Measurements from ENCODE around the gene ARVCF. TPM values are rescaled to one million over a fixed set of nuclear protein-coding genes. Genes with fewer than 3 reads are reported as not detected.

ARVCF gene
- total and polyA plus RNA-seq, 9 of the 15 experiments (the other 6 are each of a cell fraction or from before 2014, with no cell fraction given), result 0.03 to 97.4 (median 15.6) TPM

GRCh38 chr22:20009582-20010306 lies 6.9 kb downstream of the ARVCF start (continued):
- TF ChIP-seq ZNF398 (CRISPR knock-in tag; IDR thresholded peaks at IDR 0.05) (no peak), ZNF449 (CRISPR knock-in tag; IDR thresholded peaks at IDR 0.05) (no peak), OTX1 (CRISPR knock-in tag; IDR thresholded peaks at IDR 0.05) (no peak), ARID2 (IDR thresholded peaks at IDR 0.05) (no peak), RHOXF2B (CRISPR knock-in tag; conservative IDR thresholded peaks at IDR 0.05) (no peak), SAFB2 (IDR thresholded peaks at IDR 0.05; ENCODE audit: borderline replicate concordance, low read depth, low read length, severe bottlenecking) (no peak), MYNN (IDR thresholded peaks at IDR 0.05) (no peak), MYNN (CRISPR knock-in tag; IDR thresholded peaks at IDR 0.05) (no peak), EZH2 (IDR thresholded peaks at IDR 0.05; ENCODE audit: borderline replicate concordance, low read depth, low read length) (no peak), YBX1 (IDR thresholded peaks at IDR 0.05) (no peak), CBX5 (IDR thresholded peaks at IDR 0.05; ENCODE audit: borderline replicate concordance, low read depth) (no peak), CHAMP1 (IDR thresholded peaks at IDR 0.05) (no peak), E2F1 (CRISPR knock-in tag; IDR thresholded peaks at IDR 0.05) (peak; percentile 42), L3MBTL2 (IDR thresholded peaks at IDR 0.05) (no peak), DIDO1 (tag; IDR thresholded peaks at IDR 0.05; ENCODE audit: low read depth) (0 out of 2 replicates have a peak, but pooled peaks have one; percentile 18), ZBTB12 (CRISPR knock-in tag; IDR thresholded peaks at IDR 0.05) (0 out of 2 replicates have a peak, but pooled peaks have one; percentile 33), ELF2 (CRISPR knock-in tag; IDR thresholded peaks at IDR 0.05) (no peak), ZNF766 (CRISPR knock-in tag; conservative IDR thresholded peaks at IDR 0.05) (no peak)

Measured in K562 (cell line).